ENCODE measurements around the gene COTL1.
"Not testable (repeated sequence)": the region's sequence is repeated elsewhere in the genome, so short reads cannot be mapped to it uniquely, and the experiment has no call there.

The COTL1 gene

GRCh38 chr16:84560269-84560668 is 57.6 kb downstream of the COTL1 start:
- Histone ChIP-seq H4K8ac (ENCODE audit: low read depth, low read length) (no peak overlapping the region), H2BK15ac (replicated peaks; ENCODE audit: low read depth) (no peak overlapping the region), H3K36me3 (ENCODE audit: control insufficient read depth, insufficient read depth, low read length) (no peaks in the 10 kb centered on the region), H3K79me1 (ENCODE audit: low read length) (no peaks in the 10 kb centered on the region), H4K5ac (ENCODE audit: low read length) (no peak overlapping the region), H2AK5ac (ENCODE audit: low read length) (no peak overlapping the region), H3K4me1 (ENCODE audit: control insufficient read depth, low read depth, low read length) (no peaks in the 10 kb centered on the region), H3K9ac (ENCODE audit: low read length) (no peak overlapping the region), H3K4me3 (ENCODE audit: low read length) (no peak overlapping the region), H2BK5ac (ENCODE audit: low read length) (no peak overlapping the region), H3K4ac (ENCODE audit: low read depth, low read length) (no peak overlapping the region), H3K23ac (ENCODE audit: low read length) (no peak overlapping the region), H3K4me2 (ENCODE audit: low read length) (no peak overlapping the region), H3K18ac (ENCODE audit: low read length) (no peak overlapping the region), H3K56ac (ENCODE audit: low read length) (no peak overlapping the region), H3K27ac (ENCODE audit: low read depth, low read length) (no peak overlapping the region), H3K27me3 (ENCODE audit: insufficient read depth, low read length, poor library complexity) (no peaks in the 10 kb centered on the region), H2BK120ac (ENCODE audit: low read depth, low read length) (no peak overlapping the region), H3K79me2 (ENCODE audit: control insufficient read depth, insufficient read depth, low read length) (no peaks in the 10 kb centered on the region)
- WGBS (ENCODE audit: extremely low coverage, insufficient coverage, low lambda C conversion rate), result no CpG with 5 or more reads among the region's 5 CpGs
- no peak for DNase-seq

GRCh38 chr16:84559311-84559932 is 58.5 kb downstream of the COTL1 start:
- Histone ChIP-seq H2AK5ac (ENCODE audit: low read length) (no peak overlapping the region), H3K4me1 (ENCODE audit: control insufficient read depth, low read depth, low read length) (no peaks in the 10 kb centered on the region), H3K4me2 (ENCODE audit: low read length) (no peak overlapping the region), H3K27ac (ENCODE audit: low read depth, low read length) (no peak overlapping the region), H3K36me3 (ENCODE audit: control insufficient read depth, insufficient read depth, low read length) (no peaks in the 10 kb centered on the region), H3K18ac (ENCODE audit: low read length) (no peak overlapping the region), H2BK120ac (ENCODE audit: low read depth, low read length) (no peak overlapping the region), H3K9ac (ENCODE audit: low read length) (no peak overlapping the region), H2BK5ac (ENCODE audit: low read length) (no peak overlapping the region), H3K4me3 (ENCODE audit: low read length) (no peak overlapping the region), H4K5ac (ENCODE audit: low read length) (no peak overlapping the region), H4K8ac (ENCODE audit: low read depth, low read length) (no peak overlapping the region), H3K79me1 (ENCODE audit: low read length) (no peaks in the 10 kb centered on the region), H3K27me3 (ENCODE audit: insufficient read depth, low read length, poor library complexity) (no peaks in the 10 kb centered on the region), H3K79me2 (ENCODE audit: control insufficient read depth, insufficient read depth, low read length) (no peaks in the 10 kb centered on the region), H3K56ac (ENCODE audit: low read length) (no peak overlapping the region), H3K4ac (ENCODE audit: low read depth, low read length) (no peak overlapping the region), H2BK15ac (replicated peaks; ENCODE audit: low read depth) (no peak overlapping the region), H3K23ac (ENCODE audit: low read length) (no peak overlapping the region)
- DNase-seq, result no peak
- no CpG with 5 or more reads among the region's 14 CpGs for WGBS (ENCODE audit: extremely low coverage, insufficient coverage, low lambda C conversion rate)

GRCh38 chr16:84558850-84559249 is 59.0 kb downstream of the COTL1 start:
- H3K79me1 ChIP-seq (ENCODE audit: low read length); H3K79me2 ChIP-seq (ENCODE audit: control insufficient read depth, insufficient read depth, low read length); H3K9ac ChIP-seq (ENCODE audit: low read length); H3K27me3 ChIP-seq (ENCODE audit: insufficient read depth, low read length, poor library complexity); H4K5ac ChIP-seq (ENCODE audit: low read length); H3K23ac ChIP-seq (ENCODE audit: low read length); DNase-seq; H3K4ac ChIP-seq (ENCODE audit: low read depth, low read length); H3K4me3 ChIP-seq (ENCODE audit: low read length); H2BK15ac ChIP-seq (replicated peaks; ENCODE audit: low read depth); H2AK5ac ChIP-seq (ENCODE audit: low read length); H3K18ac ChIP-seq (ENCODE audit: low read length); H2BK5ac ChIP-seq (ENCODE audit: low read length); H3K36me3 ChIP-seq (ENCODE audit: control insufficient read depth, insufficient read depth, low read length); H3K4me2 ChIP-seq (ENCODE audit: low read length); H3K27ac ChIP-seq (ENCODE audit: low read depth, low read length); H2BK120ac ChIP-seq (ENCODE audit: low read depth, low read length); H3K4me1 ChIP-seq (ENCODE audit: control insufficient read depth, low read depth, low read length); H4K8ac ChIP-seq (ENCODE audit: low read depth, low read length); H3K56ac ChIP-seq (ENCODE audit: low read length): not testable (repeated sequence)
- no CpG with 5 or more reads among the region's 5 CpGs for WGBS (ENCODE audit: extremely low coverage, insufficient coverage, low lambda C conversion rate)

- no peak overlapping the region for H3K4me3 ChIP-seq (ENCODE audit: low read length)
- no peak overlapping the region for H4K8ac ChIP-seq (ENCODE audit: low read depth, low read length)
- no peak overlapping the region for H3K18ac ChIP-seq (ENCODE audit: low read length)
- no peak overlapping the region for H2AK5ac ChIP-seq (ENCODE audit: low read length)
- no peaks in the 10 kb centered on the region for H3K79me2 ChIP-seq (ENCODE audit: control insufficient read depth, insufficient read depth, low read length)
- H2BK15ac ChIP-seq (replicated peaks; ENCODE audit: low read depth), result no peak overlapping the region
- H2BK120ac ChIP-seq (ENCODE audit: low read depth, low read length), result no peak overlapping the region
- H3K4ac ChIP-seq (ENCODE audit: low read depth, low read length), result no peak overlapping the region
- no CpG with 5 or more reads among the region's 6 CpGs for WGBS (ENCODE audit: extremely low coverage, insufficient coverage, low lambda C conversion rate)
- H3K79me1 ChIP-seq (ENCODE audit: low read length), result no peaks in the 10 kb centered on the region
- DNase-seq, result no peak
- no peak overlapping the region for H3K4me2 ChIP-seq (ENCODE audit: low read length)
- H4K5ac ChIP-seq (ENCODE audit: low read length), result no peak overlapping the region
- no peak overlapping the region for H3K56ac ChIP-seq (ENCODE audit: low read length)
- H3K9ac ChIP-seq (ENCODE audit: low read length), result no peak overlapping the region
- no peaks in the 10 kb centered on the region for H3K27me3 ChIP-seq (ENCODE audit: insufficient read depth, low read length, poor library complexity)
- no peak overlapping the region for H3K27ac ChIP-seq (ENCODE audit: low read depth, low read length)
- H3K4me1 ChIP-seq (ENCODE audit: control insufficient read depth, low read depth, low read length), result no peaks in the 10 kb centered on the region
- no peak overlapping the region for H3K23ac ChIP-seq (ENCODE audit: low read length)
- H2BK5ac ChIP-seq (ENCODE audit: low read length), result no peak overlapping the region
- no peaks in the 10 kb centered on the region for H3K36me3 ChIP-seq (ENCODE audit: control insufficient read depth, insufficient read depth, low read length)
Measured at GRCh38 chr16:84557504-84557903, 60.4 kb downstream of the COTL1 start.

- Histone ChIP-seq H3K23ac (ENCODE audit: low read length) (no peak overlapping the region), H2BK5ac (ENCODE audit: low read length) (no peak overlapping the region), H3K79me1 (ENCODE audit: low read length) (no peaks in the 10 kb centered on the region), H3K27me3 (ENCODE audit: insufficient read depth, low read length, poor library complexity) (no peaks in the 10 kb centered on the region), H2BK15ac (replicated peaks; ENCODE audit: low read depth) (no peak overlapping the region), H3K18ac (ENCODE audit: low read length) (no peak overlapping the region), H3K4me2 (ENCODE audit: low read length) (no peak overlapping the region), H3K4ac (ENCODE audit: low read depth, low read length) (no peak overlapping the region), H3K79me2 (ENCODE audit: control insufficient read depth, insufficient read depth, low read length) (no peaks in the 10 kb centered on the region), H3K27ac (ENCODE audit: low read depth, low read length) (no peak overlapping the region), H3K4me1 (ENCODE audit: control insufficient read depth, low read depth, low read length) (no peaks in the 10 kb centered on the region), H2AK5ac (ENCODE audit: low read length) (no peak overlapping the region), H3K4me3 (ENCODE audit: low read length) (no peak overlapping the region), H2BK120ac (ENCODE audit: low read depth, low read length) (no peak overlapping the region), H3K9ac (ENCODE audit: low read length) (no peak overlapping the region), H3K56ac (ENCODE audit: low read length) (no peak overlapping the region), H4K8ac (ENCODE audit: low read depth, low read length) (no peak overlapping the region), H4K5ac (ENCODE audit: low read length) (no peak overlapping the region), H3K36me3 (ENCODE audit: control insufficient read depth, insufficient read depth, low read length) (no peaks in the 10 kb centered on the region)
- DNase-seq, result no peak
- WGBS (ENCODE audit: extremely low coverage, insufficient coverage, low lambda C conversion rate), result no CpG with 5 or more reads among the region's 6 CpGs
Measured at GRCh38 chr16:84557059-84557458, 60.8 kb downstream of the COTL1 start.
